ENCODE measurements around the gene TNFRSF25.

TNFRSF25 gene

DNA sequence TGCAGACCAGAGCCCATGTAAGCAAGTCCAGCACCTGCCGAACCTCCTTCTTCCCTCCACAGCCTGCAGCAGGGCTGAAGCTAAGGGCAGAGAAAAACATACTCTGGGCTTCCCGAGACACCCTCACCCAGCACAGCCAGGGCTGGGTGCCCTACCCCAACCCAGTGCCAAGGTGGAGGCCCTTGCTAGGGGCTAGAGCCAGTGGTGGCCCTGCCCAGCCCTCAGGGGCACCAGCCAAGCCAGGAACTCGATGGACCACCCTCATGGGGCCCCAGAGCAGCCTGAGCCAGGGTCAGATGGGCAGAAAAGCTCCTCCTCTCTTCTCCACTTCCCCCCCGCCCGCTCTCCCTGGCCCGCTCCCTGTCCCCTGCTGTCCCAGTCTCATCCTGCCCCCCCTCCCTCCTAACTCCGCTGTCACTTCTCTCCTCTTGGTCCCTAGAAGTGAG is 15.9 kb downstream of the TNFRSF25 start:
- Histone ChIP-seq H3K79me2 (ENCODE audit: insufficient read depth, low read length) (no peaks in the 10 kb centered on the region), H3K9ac (ENCODE audit: low read depth, low read length) (no peak overlapping the region), H3K9me3 (ENCODE audit: insufficient read depth, low read length, severe bottlenecking) (no peaks in the 10 kb centered on the region), H2AFZ (ENCODE audit: low read depth, low read length) (no peak overlapping the region), H3K36me3 (ENCODE audit: insufficient read depth, low read length) (no peaks in the 10 kb centered on the region), H3K4me1 (ENCODE audit: insufficient read depth, low read length) (no peaks in the 10 kb centered on the region), H3K4me2 (ENCODE audit: insufficient read depth, low read length) (no peak overlapping the region), H4K20me1 (ENCODE audit: insufficient read depth, low read length) (no peaks in the 10 kb centered on the region), H3K4me3 (ENCODE audit: low read depth in 1 of 2, low read length in 2 of 2) (no peak overlapping the region), H3K27me3 (ENCODE audit: insufficient read depth, low read length, poor library complexity) (peaks cover 7% of the 10 kb centered on the region), H3K27ac (ENCODE audit: low read length) (no peak overlapping the region)
- DNase-seq (no peak), ATAC-seq (ENCODE audit: insufficient read depth, low read depth) (0 out of 3 replicates have a peak, but pooled peaks have one; percentile 22)
- no peak for TF ChIP-seq EZH2 (IDR thresholded peaks at IDR 0.05; ENCODE audit: borderline replicate concordance, low read depth, low read length, severe bottlenecking)
- TF ChIP-seq CTCF (IDR thresholded peaks at IDR 0.05; ENCODE audit: borderline replicate concordance, extremely low read depth, low read length, poor library complexity, severe bottlenecking): no peak

DNA sequence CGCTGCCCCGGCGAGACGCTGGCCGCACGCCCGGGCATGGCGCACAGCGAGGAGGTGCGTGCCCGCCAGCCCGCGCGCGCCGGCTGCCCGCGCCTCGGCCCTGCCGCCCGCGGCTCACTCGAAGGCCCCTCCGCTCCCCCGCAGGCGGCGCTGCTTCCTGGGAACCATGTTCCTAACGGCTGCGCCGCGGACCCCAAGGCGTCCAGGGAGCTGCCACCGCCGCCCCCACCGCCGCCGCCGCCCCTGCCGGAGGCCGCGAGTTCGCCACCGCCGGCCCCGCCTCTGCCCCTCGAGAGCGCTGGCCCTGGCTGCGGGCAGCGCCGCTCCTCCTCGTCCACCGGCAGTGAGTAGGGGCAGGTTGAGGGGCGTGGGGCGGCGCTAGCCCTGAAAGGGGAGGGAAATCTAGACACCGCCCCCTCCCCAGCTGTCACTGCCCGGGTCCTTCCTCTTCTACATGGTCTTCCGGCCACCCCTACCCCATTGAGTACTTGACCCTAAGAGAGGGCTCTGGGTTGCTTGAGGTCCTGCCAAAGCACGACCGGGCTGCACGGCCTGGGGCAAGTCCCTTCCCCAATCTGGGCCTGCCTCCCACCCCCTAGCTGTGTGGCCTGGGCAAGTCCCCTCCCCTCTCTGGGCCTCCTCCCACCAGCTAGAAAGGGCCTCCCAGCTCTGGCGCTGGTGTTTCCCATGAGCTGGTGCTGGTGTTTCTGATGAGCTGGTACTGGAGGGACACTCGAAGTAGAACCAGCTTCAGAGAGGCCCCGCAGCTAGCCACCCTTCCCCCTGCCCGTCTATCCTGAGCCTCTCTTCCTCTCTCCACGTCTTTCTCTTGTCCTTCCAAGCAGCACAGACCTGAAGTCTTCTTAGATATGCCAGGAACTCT is 17.0 kb downstream of the TNFRSF25 start:
- Histone ChIP-seq H2AFZ (ENCODE audit: low read depth, low read length) (no peak overlapping the region), H3K79me2 (ENCODE audit: insufficient read depth, low read length) (no peaks in the 10 kb centered on the region), H3K36me3 (ENCODE audit: insufficient read depth, low read length) (no peaks in the 10 kb centered on the region), H4K20me1 (ENCODE audit: insufficient read depth, low read length) (no peaks in the 10 kb centered on the region), H3K9ac (ENCODE audit: low read depth, low read length) (no peak overlapping the region), H3K4me1 (ENCODE audit: insufficient read depth, low read length) (no peaks in the 10 kb centered on the region), H3K27ac (ENCODE audit: low read length) (no peak overlapping the region), H3K4me2 (ENCODE audit: insufficient read depth, low read length) (no peak overlapping the region), H3K27me3 (ENCODE audit: insufficient read depth, low read length, poor library complexity) (peaks cover 7% of the 10 kb centered on the region), H3K9me3 (ENCODE audit: insufficient read depth, low read length, severe bottlenecking) (no peaks in the 10 kb centered on the region), H3K4me3 (ENCODE audit: low read depth in 1 of 2, low read length in 2 of 2) (no peak overlapping the region)
- DNase-seq (no peak), ATAC-seq (ENCODE audit: insufficient read depth, low read depth) (no peak)
- TF ChIP-seq EZH2 (IDR thresholded peaks at IDR 0.05; ENCODE audit: borderline replicate concordance, low read depth, low read length, severe bottlenecking) (no peak), CTCF (IDR thresholded peaks at IDR 0.05; ENCODE audit: borderline replicate concordance, extremely low read depth, low read length, poor library complexity, severe bottlenecking) (no peak)

GRCh38 chr1:6447818-6448748 is 17.9 kb downstream of the TNFRSF25 start:
- no peaks in the 10 kb centered on the region for H3K79me2 ChIP-seq (ENCODE audit: insufficient read depth, low read length)
- ATAC-seq (ENCODE audit: insufficient read depth, low read depth) (0 out of 3 replicates have a peak, but pooled peaks have one; percentile 16), DNase-seq (no peak)
- no peaks in the 10 kb centered on the region for H3K36me3 ChIP-seq (ENCODE audit: insufficient read depth, low read length)
- peaks cover 7% of the 10 kb centered on the region for H3K27me3 ChIP-seq (ENCODE audit: insufficient read depth, low read length, poor library complexity)
- H3K4me3 ChIP-seq (ENCODE audit: low read depth in 1 of 2, low read length in 2 of 2): no peak overlapping the region
- no peaks in the 10 kb centered on the region for H4K20me1 ChIP-seq (ENCODE audit: insufficient read depth, low read length)
- no peaks in the 10 kb centered on the region for H3K4me1 ChIP-seq (ENCODE audit: insufficient read depth, low read length)
- no peak overlapping the region for H2AFZ ChIP-seq (ENCODE audit: low read depth, low read length)
- TF ChIP-seq EZH2 (IDR thresholded peaks at IDR 0.05; ENCODE audit: borderline replicate concordance, low read depth, low read length, severe bottlenecking) (no peak), CTCF (IDR thresholded peaks at IDR 0.05; ENCODE audit: borderline replicate concordance, extremely low read depth, low read length, poor library complexity, severe bottlenecking) (no peak)
- H3K27ac ChIP-seq (ENCODE audit: low read length): no peak overlapping the region
- no peak overlapping the region for H3K4me2 ChIP-seq (ENCODE audit: insufficient read depth, low read length)
- no peak overlapping the region for H3K9ac ChIP-seq (ENCODE audit: low read depth, low read length)
- no peaks in the 10 kb centered on the region for H3K9me3 ChIP-seq (ENCODE audit: insufficient read depth, low read length, severe bottlenecking)

Measured in DND-41 (cell line).